NCI-H2196 treated with DMSO at 0.1 percent for 48 hours (cell line): ENCODE data around the gene VWA5B2.

Experiments used
- DNase-seq: peaks from one replicate; lab custom pipeline; 2025; ENCODE audit not compliant: unreplicated experiment; lab: John Stamatoyannopoulos, UW

Gene VWA5B2

DNA sequence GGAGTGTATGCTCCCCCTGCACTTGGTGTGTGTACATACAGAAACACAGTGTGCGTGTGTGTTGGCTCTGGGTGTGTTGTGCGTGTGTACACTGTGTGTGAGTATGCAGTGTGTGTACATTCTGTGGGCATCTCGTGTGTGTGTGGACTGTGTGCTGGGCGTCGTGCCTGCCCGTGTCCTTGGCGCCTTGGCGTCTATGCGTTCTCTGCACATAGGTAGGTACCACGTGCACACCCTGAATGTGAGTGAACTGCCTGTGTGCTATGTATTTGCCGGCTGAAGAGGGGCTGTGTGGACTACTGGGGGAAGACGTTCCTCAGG lies 46.0 kb downstream of the VWA5B2 start:
- DNase-seq, result no peak

DNA sequence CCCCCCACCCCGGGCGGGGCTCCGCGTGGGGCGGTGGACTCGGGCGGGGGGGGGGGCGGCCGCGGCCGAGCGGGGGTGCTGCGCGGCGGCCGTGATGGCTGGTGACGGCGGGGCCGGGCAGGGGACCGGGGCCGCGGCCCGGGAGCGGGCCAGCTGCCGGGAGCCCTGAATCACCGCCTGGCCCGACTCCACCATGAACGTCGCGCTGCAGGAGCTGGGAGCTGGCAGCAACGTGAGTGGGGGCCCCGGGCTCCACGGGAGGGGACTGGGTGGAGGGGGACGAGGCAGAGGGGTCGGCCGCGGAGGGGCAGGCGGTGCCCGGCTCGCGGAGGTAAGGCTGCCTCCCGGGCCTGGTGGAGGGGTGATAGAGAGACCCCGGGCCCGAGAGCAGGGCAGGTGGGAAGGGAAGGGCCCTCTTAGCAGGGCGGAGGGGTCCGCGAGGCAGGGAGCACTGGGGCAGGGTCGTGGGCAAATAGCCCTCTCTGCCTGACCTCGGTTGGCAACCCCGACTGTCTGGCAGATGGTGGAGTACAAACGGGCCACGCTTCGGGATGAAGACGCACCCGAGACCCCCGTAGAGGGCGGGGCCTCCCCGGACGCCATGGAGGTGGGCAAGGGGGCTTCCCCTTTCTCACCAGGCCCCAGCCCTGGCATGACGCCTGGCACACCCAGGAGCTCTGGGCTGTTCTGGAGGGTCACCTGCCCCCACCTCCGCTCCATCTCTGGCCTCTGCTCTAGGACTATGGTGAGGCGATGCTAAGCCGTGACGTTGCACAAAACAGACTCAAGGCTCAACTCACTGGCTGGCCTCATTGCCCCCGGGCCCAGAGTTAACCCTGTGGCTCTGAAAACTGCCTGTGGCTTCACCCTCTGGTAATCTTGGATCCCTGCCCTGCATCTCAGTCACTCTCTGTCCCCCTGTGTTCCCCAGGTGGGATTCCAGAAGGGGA lies 46.9 kb downstream of the VWA5B2 start, which contains the start of gene ECE2:
Gene ECE2, plus strand, starts transcription at position 62 of the 950 bp plus-strand sequence. Its CDS starts 132 bp downstream, at position 194.
- no peak for DNase-seq

DNA sequence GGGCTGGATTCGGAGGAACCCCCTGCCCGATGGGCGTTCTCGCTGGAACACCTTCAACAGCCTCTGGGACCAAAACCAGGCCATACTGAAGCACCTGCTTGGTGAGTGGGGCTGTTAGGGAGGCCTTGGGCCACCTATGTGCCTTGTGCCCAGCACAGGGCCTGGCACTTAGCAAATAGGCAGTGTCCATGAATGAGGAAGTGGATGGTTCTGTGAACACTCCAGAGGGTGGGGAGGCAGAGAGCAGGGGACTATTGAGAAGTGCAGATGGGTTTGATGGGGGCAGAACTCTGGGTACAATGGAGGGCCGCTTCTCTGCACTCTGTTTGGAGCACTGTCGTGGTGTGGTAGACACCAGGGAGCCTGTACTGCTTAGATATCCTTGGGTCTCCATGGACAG lies 48.0 kb downstream of the VWA5B2 start:
- no peak for DNase-seq

DNA sequence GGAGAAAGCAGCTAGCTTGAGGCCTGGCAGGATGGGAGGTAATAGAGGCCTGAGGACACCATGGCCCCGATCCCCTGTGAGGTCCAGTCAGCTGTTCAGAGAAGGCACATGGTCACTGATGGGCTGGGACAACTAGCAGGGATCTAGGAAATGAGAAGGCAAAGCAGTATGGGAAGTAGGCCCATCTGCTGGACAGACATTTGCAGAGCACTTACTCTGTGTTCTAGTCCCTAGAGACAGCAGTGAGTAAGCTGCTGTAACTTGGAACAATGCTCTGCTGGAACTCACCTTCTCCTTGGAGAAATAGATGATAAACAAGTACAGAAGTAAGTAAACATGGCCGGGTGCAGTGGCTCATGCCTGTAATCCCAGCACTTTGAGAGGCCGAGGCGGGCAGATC lies 53.6 kb downstream of the VWA5B2 start:
- DNase-seq, result no peak

DNA sequence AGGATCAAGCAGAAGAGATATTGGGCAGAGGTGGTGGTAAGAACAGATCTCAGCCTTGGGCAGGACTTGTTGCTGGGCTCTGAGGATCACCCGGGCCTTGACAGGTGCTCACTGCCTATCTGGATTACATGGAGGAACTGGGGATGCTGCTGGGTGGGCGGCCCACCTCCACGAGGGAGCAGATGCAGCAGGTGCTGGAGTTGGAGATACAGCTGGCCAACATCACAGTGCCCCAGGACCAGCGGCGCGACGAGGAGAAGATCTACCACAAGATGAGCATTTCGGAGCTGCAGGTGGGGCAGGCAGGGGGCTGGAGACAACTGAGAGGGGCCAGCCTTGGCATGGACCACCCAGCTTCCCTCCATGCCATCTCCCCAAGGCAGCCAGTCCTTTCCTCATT lies 54.3 kb downstream of the VWA5B2 start:
- DNase-seq, result no peak

DNA sequence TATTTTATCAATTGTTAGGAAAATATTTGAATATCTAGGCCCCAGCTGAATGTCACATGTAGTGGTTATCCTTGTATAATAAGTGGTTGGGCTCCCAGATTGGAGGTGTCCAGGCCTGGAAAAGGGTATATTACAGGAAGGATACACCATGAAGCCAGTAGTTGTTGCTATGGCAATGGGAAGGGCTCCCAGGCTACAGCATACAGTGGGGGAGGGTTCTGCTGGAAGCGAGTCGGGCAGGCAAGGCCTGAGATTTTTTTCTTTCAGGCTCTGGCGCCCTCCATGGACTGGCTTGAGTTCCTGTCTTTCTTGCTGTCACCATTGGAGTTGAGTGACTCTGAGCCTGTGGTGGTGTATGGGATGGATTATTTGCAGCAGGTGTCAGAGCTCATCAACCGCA lies 55.3 kb downstream of the VWA5B2 start:
- DNase-seq, result peak; percentile 95

DNA sequence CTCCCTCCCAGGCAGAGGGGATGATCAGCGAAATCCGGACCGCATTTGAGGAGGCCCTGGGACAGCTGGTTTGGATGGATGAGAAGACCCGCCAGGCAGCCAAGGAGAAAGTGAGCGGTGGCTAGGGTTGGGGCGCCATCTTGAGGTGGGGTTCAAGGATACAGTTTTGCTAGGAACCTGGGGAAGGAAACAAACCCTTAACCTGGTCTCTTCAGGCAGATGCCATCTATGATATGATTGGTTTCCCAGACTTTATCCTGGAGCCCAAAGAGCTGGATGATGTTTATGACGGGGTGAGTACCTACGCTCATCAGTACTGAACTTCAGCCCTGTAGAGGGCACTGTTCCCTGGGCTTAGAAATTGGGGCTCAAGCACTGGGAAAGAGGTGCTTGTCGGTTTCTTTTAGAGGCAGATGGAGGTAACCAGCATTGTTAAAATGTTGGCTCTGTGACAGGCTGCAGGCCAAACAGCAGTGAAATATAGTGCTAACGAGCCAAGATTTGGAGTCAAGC lies 60.1 kb downstream of the VWA5B2 start:
- DNase-seq, result peak; percentile 59

DNA sequence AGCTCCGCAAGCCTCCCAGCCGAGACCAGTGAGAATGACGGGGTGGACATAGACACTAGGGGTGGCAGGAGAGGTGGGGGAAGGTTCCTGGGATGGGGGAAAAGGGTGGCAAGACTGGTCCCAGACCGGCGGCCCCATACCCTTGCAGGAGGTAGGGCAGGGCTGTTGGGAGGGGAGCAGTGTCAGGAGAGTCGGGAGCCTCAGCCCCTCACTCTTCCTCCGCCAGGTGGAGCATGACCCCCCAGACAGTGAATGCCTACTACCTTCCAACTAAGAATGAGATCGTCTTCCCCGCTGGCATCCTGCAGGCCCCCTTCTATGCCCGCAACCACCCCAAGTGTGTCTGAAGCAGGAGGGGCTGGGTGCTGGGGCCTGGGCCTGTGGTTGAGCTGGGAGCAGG lies 60.9 kb downstream of the VWA5B2 start:
- DNase-seq, result no peak

DNA sequence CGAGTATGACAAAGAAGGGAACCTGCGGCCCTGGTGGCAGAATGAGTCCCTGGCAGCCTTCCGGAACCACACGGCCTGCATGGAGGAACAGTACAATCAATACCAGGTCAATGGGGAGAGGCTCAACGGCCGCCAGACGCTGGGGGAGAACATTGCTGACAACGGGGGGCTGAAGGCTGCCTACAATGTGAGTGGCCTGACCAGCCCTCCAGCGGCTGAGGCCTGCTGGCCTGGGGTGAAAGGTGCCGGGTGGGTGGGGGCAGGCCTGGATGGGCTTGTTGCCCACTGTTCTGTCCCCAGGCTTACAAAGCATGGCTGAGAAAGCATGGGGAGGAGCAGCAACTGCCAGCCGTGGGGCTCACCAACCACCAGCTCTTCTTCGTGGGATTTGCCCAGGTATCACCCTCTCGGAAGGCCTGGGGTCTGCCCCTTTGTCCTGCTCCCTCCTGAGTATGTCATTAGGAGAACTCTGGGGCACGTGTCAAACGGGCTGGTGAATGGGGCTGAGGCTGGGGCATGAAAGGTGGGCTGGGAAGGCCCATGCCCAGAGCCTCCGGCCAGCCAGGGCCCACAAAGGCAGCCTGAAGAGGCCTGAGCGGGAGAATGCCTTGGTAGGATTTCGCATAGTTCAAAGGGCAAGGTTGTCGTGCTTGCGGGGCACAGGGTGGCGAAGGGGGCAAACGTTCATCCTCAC lies 61.8 kb downstream of the VWA5B2 start:
- DNase-seq, result no peak
